Gastroesophageal sphincter (tissue), 4 donors: ENCODE results near the gene VWA3B. TPM values are rescaled to one million over a fixed set of nuclear protein-coding genes. Genes with fewer than 3 reads are reported as not detected.
"Not testable (repeated sequence)": the region's sequence is repeated elsewhere in the genome, so short reads cannot be mapped to it uniquely, and the experiment has no call there.

Experiments
- ATAC-seq: fragments of 150-250 bp; one replicate; pipeline ENCODE4 v1.9.1; 2016; ENCODE audit warnings: mild to moderate bottlenecking, moderate library complexity
- H3K27ac ChIP-seq, 4 donors: fragments of 200-600 bp; sonication (generic) in 3 of 4; 1 replicate in 3 of 4; 2 replicates in 1 of 4; pipeline ENCODE4 v1.5.1; 2016 to 2019
- H3K27me3 ChIP-seq: fragments of 200-600 bp; sonication (generic); one replicate; pipeline ENCODE4 v1.5.1; 2019
- H3K36me3 ChIP-seq, 2 donors: fragments of 200-600 bp; sonication (generic); one replicate each; pipeline ENCODE4 v1.5.1; 2019; ENCODE audit warnings: control low read depth in 1 of 2
- H3K4me1 ChIP-seq, 3 donors: fragments of 200-600 bp; sonication (generic); 1 replicate in 2 of 3; 2 replicates in 1 of 3; pipeline ENCODE4 v1.5.1; 2016 to 2019; ENCODE audit warnings: control low read depth in 2 of 3
- H3K4me3 ChIP-seq, 2 donors: fragments of 200-600 bp; sonication (generic); one replicate each; pipeline ENCODE4 v1.5.1; 2019; ENCODE audit warnings: mild to moderate bottlenecking in 1 of 2, moderate library complexity in 1 of 2
- H3K9me3 ChIP-seq, 3 donors: fragments of 200-600 bp; sonication (generic); one replicate each; pipeline ENCODE4 v1.5.1; 2017 to 2019; ENCODE audit warnings: control low read depth in 2 of 3
- CTCF ChIP-seq, 4 experiments: fragments of 200-600 bp in 2 of 4; fragments of 450-650 bp in 2 of 4; sonication (generic) in 1 of 4; IDR thresholded peaks; one replicate each; pipeline ENCODE4 v1.5.1; 2017 to 2019; ENCODE audit warnings: antibody characterized with exemption in 4 of 4, mild to moderate bottlenecking in 2 of 4, moderate library complexity in 2 of 4
- EP300 ChIP-seq: sonication (generic); formaldehyde crosslinking; IDR thresholded peaks from one replicate; pipeline ENCODE4 v1.6.1; 2017; ENCODE audit warnings: antibody characterized with exemption, mild to moderate bottlenecking
- POLR2A ChIP-seq, 2 donors: fragments of 450-650 bp; IDR thresholded peaks; one replicate each; pipeline ENCODE4 v1.6.1; 2017; ENCODE audit warnings: antibody characterized with exemption in 2 of 2, mild to moderate bottlenecking in 2 of 2, moderate library complexity in 1 of 2
- POLR2AphosphoS5 ChIP-seq: sonication (generic); formaldehyde crosslinking; IDR thresholded peaks from one replicate; pipeline ENCODE4 v1.6.1; 2017; ENCODE audit warnings: antibody characterized with exemption
- WGBS, 2 donors: methylation state at CpG; one replicate each; pipeline ENCODE4 v1.1.5; 2018; ENCODE audit warnings: low coverage in 1 of 2; 5-methylcytosine and 5-hydroxymethylcytosine counted together
- total RNA-seq, 4 donors: library from RNA; depleted of rRNA; stranded (reverse); fragments of >200 nt; gene quantifications; one replicate each; pipeline ENCODE4 v1.1.0, GENCODE V29; 2016

Gene VWA3B
- total RNA-seq, 4 donors from 2014 or later, result not detected

GRCh38 chr2:98313492-98314250 lies 226.7 kb downstream of the VWA3B start:
- H3K27me3 ChIP-seq, result peaks cover 3% of the 10 kb centered on the region
- WGBS, 2 donors, result 76 to 92% methylated on average over 5 to 8 of the region's 8 CpGs
- H3K4me1 ChIP-seq, result no peaks in the 10 kb centered on the region
- H3K27ac ChIP-seq, result no peak overlapping the region
- ATAC-seq, result no peak
- TF ChIP-seq POLR2AphosphoS5 (no peak), POLR2A (IDR thresholded peaks at IDR 0.05) (no peak), EP300 (no peak), CTCF (IDR thresholded peaks at IDR 0.05) (no peak)
- H3K9me3 ChIP-seq, result no peaks in the 10 kb centered on the region
- H3K4me3 ChIP-seq, result no peak overlapping the region
- no peaks in the 10 kb centered on the region for H3K36me3 ChIP-seq

GRCh38 chr2:98314251-98314650 lies 227.3 kb downstream of the VWA3B start:
- TF ChIP-seq CTCF (IDR thresholded peaks at IDR 0.05), result no peak
- no peak overlapping the region for H3K27ac ChIP-seq
- H3K36me3 ChIP-seq, result no peaks in the 10 kb centered on the region
- no peaks in the 10 kb centered on the region for H3K9me3 ChIP-seq
- 62 to 82% methylated on average over 2 to 4 of the region's 4 CpGs for WGBS, 2 donors
- no peaks in the 10 kb centered on the region for H3K4me1 ChIP-seq
- H3K4me3 ChIP-seq, result no peak overlapping the region
- no peak for ATAC-seq
- H3K27me3 ChIP-seq, result no peaks in the 10 kb centered on the region

DNA sequence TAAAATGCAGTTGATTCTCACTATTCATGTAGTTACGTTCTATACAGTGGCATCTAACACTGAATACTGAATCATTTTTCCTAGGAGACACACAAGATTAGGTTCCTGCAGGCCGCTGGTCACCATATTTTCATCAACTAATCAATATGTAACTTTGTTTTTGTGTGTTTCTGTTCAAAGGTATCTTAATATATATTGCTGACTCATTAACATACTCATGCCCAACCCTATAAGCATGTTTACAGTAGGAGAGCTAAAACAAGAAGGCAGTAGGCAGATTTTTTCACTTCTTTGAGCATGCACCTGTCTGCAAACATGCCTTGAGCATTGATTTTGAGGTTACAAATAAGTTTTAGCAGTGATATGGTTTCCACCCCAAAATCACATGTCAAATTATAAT lies 229.0 kb downstream of the VWA3B start:
- Histone ChIP-seq H3K27ac (no peak overlapping the region), H3K27me3 (no peaks in the 10 kb centered on the region), H3K4me1 (no peaks in the 10 kb centered on the region), H3K36me3 (no peaks in the 10 kb centered on the region), H3K4me3 (no peak overlapping the region), H3K9me3 (peaks cover 0 to 15% (median 0%) of the 10 kb centered on the region in 3 donors)
- TF ChIP-seq CTCF (IDR thresholded peaks at IDR 0.05), result no peak
- TF ChIP-seq EP300, result no peak
- no peak for TF ChIP-seq POLR2A (IDR thresholded peaks at IDR 0.05)
- WGBS, 2 donors, result 87 to 91% methylated on average over 2 of the region's 2 CpGs
- ATAC-seq, result no peak

DNA sequence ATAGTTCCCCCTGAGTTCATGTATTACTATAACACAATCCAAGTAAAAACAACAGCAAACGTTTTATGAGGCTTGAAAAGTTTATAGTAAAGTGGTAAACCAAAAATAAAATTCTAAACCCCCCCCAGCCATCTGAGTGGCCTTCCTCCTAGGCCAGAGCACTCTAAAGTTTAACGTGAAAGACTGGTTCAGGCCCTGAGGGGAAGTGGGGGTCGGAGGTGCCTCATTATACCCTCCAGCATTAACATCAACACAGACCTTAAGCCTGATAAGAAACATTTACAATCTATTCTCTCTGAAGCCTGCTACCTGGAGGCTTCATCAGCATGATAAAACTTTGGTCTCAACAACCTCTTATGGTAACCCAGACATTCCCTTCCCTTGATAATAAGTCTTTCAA lies 230.2 kb downstream of the VWA3B start:
- Histone ChIP-seq H3K4me1 (no peaks in the 10 kb centered on the region), H3K9me3 (peaks cover 0 to 28% (median 0%) of the 10 kb centered on the region in 3 donors), H3K27ac (no peak overlapping the region), H3K4me3 (no peak overlapping the region), H3K27me3 (no peaks in the 10 kb centered on the region), H3K36me3 (no peaks in the 10 kb centered on the region)
- ATAC-seq, result no peak
- WGBS, 2 donors, result 31 to 35% methylated on average over 3 of the region's 3 CpGs
- TF ChIP-seq POLR2AphosphoS5 (no peak), CTCF (IDR thresholded peaks at IDR 0.05) (no peak), POLR2A (IDR thresholded peaks at IDR 0.05) (no peak), EP300 (no peak)

GRCh38 chr2:98320171-98320570 lies 233.2 kb downstream of the VWA3B start:
- H3K4me3 ChIP-seq, ATAC-seq, H3K27me3 ChIP-seq, H3K4me1 ChIP-seq, H3K36me3 ChIP-seq, H3K27ac ChIP-seq: not testable (repeated sequence)
- H3K9me3 ChIP-seq, result peaks cover 0 to 42% (median 2%) of the 10 kb centered on the region in 3 donors
- 90 to 93% methylated on average over 2 to 3 of the region's 3 CpGs for WGBS, 2 donors
